GM19372 (cell line): ENCODE measurements around the gene HAGHL.
"Not testable (repeated sequence)": the region's sequence is repeated elsewhere in the genome, so short reads cannot be mapped to it uniquely, and the experiment has no call there.

Experiments used
- ATAC-seq: cut with Tn5 transposase; IDR thresholded peaks from one replicate; pipeline ENCODE4 v1.9.1; 2021; ENCODE audit warnings: mild to moderate bottlenecking, low read depth, moderate library complexity; ENCODE audit not compliant: unreplicated experiment

Gene HAGHL

GRCh38 chr16:766820-767640 lies 40.1 kb downstream of the HAGHL start:
- ATAC-seq: no peak

GRCh38 chr16:767743-768235 lies 40.9 kb downstream of the HAGHL start:
- ATAC-seq: no peak

- no peak for ATAC-seq
Observed at GRCh38 chr16:768428-768827, 41.5 kb downstream of the HAGHL start.

- ATAC-seq: no peak
Observed at GRCh38 chr16:769184-769784, 42.4 kb downstream of the HAGHL start.

GRCh38 chr16:769934-770333 lies 43.0 kb downstream of the HAGHL start:
- no peak for ATAC-seq

GRCh38 chr16:770411-770810 lies 43.5 kb downstream of the HAGHL start:
- ATAC-seq: no peak

GRCh38 chr16:772959-773358 lies 46.1 kb downstream of the HAGHL start:
- ATAC-seq: no peak

GRCh38 chr16:774086-775001 lies 47.4 kb downstream of the HAGHL start:
- ATAC-seq: no peak

- no peak for ATAC-seq
Observed at GRCh38 chr16:775236-775796, 48.4 kb downstream of the HAGHL start.

GRCh38 chr16:776298-776697 lies 49.4 kb downstream of the HAGHL start:
- not testable (repeated sequence) for ATAC-seq

- ATAC-seq: no peak
Observed at GRCh38 chr16:776824-777223, 49.9 kb downstream of the HAGHL start.

GRCh38 chr16:777826-778225 lies 50.9 kb downstream of the HAGHL start:
- ATAC-seq: no peak

GRCh38 chr16:778447-778846 lies 51.5 kb downstream of the HAGHL start:
- no peak for ATAC-seq

GRCh38 chr16:778909-779527 lies 52.1 kb downstream of the HAGHL start:
- ATAC-seq: no peak
